IPS-18c (cell line): ENCODE measurements around the gene APOL1.
A peak's percentile ranks its signal among the peaks of the same experiment; 100 is the strongest.
"Not testable (repeated sequence)": the region's sequence is repeated elsewhere in the genome, so short reads cannot be mapped to it uniquely, and the experiment has no call there.

Experiments
- H3K4me3 ChIP-seq: 2 replicates; pipeline ENCODE4 v1.7.0; 2013; ENCODE audit warnings: low read depth, mild to moderate bottlenecking, low read length, moderate library complexity; ENCODE audit not compliant: insufficient read depth
- H3K9me3 ChIP-seq: one replicate; pipeline ENCODE4 v1.6.1; 2013; ENCODE audit warnings: mild to moderate bottlenecking, low read length, moderate library complexity; ENCODE audit not compliant: control insufficient read depth, insufficient read depth

The APOL1 gene

GRCh38 chr22:36255572-36255971 lies 2.6 kb downstream of the APOL1 start:
- H3K4me3 ChIP-seq, H3K9me3 ChIP-seq: not testable (repeated sequence)

DNA sequence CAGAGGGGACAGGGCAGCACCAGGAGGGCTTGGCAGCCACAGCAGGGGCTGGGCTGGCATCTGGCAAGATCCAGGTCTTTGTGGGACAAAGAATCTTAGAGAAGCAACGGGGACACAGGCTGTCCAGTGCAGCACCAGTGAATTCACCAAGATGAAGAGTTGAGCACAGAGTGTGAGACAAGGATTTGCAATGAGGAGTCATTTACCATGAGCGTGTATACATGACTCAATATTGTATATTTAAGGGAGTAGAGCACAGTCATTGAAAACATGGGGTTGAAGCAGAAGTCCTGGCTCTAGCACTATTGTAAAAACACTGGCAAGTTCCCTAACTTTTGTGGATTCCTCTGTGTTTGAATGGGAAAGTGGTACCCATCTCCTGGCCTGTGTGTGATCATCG lies 3.5 kb downstream of the APOL1 start:
- Histone ChIP-seq H3K4me3 (no peak overlapping the region), H3K9me3 (no peaks in the 10 kb centered on the region)

- H3K9me3 ChIP-seq = no peaks in the 10 kb centered on the region
- no peak overlapping the region for H3K4me3 ChIP-seq
Observed at GRCh38 chr22:36257308-36257707, 4.4 kb downstream of the APOL1 start.

DNA sequence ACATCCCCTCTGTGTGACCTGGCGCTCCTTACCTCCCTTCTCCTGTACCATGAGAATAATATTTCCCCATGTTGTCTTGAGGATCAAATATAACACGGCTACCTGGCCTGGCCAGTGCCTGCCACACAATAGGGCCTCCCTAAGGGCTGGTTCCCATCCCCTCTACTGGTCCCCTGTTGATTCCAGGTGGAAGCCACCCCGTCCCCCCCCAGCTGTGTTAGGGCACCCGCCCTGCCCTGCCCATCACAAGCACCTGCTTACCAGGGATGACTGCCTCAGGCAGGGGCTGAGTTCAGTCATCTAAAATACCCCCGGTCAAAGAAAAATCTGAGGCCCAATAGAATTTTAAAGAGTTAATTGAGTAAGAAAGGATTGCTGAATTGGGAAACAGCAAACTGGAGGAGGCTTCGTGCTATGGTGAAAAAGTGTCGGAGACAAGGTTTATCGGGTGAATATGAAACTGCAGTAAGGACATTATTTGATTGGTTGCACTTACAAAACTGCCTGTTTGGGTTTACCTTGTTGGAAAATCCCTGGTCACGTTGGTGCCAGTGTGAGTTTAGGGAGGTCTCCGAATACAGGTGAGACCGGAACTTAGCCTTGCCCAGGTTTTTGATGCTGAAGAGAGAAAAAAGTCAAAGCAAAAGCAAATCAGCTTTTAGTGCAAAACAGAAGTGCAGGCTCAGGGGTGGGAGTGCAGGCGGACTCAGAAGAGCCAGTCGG lies 5.2 kb downstream of the APOL1 start:
- peak overlapping the region; percentile 15; the same call in 1 of the 2 replicates for H3K4me3 ChIP-seq
- no peaks in the 10 kb centered on the region for H3K9me3 ChIP-seq

- H3K4me3 ChIP-seq = peak overlapping the region; percentile 15; the same call in 1 of the 2 replicates
- H3K9me3 ChIP-seq = no peaks in the 10 kb centered on the region
Observed at GRCh38 chr22:36258701-36259614, 6.0 kb downstream of the APOL1 start.

- no peaks in the 10 kb centered on the region for H3K9me3 ChIP-seq
- H3K4me3 ChIP-seq = no peak overlapping the region
Observed at GRCh38 chr22:36259615-36260300, 6.8 kb downstream of the APOL1 start.

DNA sequence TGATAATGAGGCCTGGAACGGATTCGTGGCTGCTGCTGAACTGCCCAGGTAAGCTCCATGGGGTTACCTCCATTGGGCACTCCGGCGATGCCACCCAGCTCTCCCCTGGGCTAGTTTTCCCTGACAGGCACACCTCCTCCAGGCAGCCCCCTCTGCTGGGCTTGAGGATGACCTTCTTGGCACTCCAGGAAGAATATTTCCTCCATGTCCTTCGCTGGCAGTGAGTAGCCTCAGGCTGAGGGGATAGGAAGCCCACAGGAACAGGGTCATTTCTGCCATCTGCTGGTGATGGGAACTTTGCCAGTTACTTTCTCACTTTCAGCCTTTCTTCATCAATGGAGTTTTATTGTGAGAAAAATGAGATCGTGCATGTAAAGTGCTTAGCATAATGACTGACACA lies 8.7 kb downstream of the APOL1 start:
- H3K4me3 ChIP-seq, H3K9me3 ChIP-seq: not testable (repeated sequence)

DNA sequence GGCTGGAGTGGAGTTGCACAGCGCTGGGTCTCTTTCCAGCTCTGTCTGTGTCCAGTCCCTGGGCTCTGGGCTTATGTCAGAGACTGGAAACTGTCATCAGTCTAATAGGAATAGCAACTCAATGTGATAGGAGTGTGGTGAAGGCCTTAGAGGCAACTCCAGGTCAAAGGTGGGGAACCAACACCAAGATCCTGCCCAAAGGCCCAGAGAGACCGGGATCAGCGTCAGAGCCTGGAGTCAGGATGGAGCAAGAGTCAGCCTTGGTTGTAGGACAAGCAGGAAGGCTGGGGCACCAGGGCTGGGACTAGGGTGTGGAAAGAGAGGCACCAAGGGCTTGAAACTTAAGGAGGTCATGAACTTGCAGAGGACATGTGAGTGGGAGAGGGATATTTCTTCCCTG lies 9.4 kb downstream of the APOL1 start:
- H3K4me3 ChIP-seq, H3K9me3 ChIP-seq: not testable (repeated sequence)

- not testable (repeated sequence) for H3K9me3 ChIP-seq
Observed at GRCh38 chr22:36263216-36263673, 10.3 kb downstream of the APOL1 start.

DNA sequence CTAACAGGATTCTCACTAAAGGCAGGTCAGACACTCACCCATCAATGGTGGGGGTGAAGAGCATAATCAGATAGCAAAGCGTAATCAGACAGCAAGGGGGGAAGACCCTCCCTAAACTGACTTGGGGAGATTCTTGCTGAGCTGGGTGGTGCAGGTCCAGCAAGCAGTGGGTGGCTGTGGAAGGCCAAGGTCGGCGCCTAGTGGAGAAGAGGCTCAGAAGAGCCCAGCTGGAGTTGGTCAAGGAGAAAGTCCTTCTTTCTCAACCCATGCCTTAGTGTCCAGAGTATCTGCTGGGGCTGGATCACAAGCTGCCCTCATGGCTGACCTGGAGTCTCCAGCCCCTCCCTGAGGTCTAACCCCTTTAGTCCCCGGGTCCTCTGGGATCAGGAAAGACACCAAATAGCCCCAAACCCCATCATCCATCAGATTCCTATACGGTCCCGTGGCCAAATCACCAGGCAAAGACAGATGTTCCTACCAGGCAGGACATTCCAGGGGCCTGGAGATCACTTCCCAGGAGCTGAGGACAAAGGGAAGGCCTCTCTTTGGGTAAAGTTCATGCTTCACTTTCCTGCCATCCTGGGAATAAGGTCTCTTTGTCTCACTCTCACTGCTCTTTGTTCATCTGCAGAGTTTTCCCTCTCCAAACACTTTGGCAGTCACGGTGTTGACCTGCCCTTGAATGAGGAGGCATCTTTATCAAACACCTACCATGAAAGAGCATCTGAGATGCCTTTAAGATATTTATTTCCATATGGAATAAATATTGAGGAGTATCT lies 11.1 kb downstream of the APOL1 start:
- not testable (repeated sequence) for H3K4me3 ChIP-seq, H3K9me3 ChIP-seq

More at GRCh38 chr22:36263216-36263673, 10.3 kb downstream of the APOL1 start:
- not testable (repeated sequence) for H3K4me3 ChIP-seq

- no peaks in the 10 kb centered on the region for H3K9me3 ChIP-seq
- H3K4me3 ChIP-seq = no peak overlapping the region
Observed at GRCh38 chr22:36267058-36267457, 14.1 kb downstream of the APOL1 start.

DNA sequence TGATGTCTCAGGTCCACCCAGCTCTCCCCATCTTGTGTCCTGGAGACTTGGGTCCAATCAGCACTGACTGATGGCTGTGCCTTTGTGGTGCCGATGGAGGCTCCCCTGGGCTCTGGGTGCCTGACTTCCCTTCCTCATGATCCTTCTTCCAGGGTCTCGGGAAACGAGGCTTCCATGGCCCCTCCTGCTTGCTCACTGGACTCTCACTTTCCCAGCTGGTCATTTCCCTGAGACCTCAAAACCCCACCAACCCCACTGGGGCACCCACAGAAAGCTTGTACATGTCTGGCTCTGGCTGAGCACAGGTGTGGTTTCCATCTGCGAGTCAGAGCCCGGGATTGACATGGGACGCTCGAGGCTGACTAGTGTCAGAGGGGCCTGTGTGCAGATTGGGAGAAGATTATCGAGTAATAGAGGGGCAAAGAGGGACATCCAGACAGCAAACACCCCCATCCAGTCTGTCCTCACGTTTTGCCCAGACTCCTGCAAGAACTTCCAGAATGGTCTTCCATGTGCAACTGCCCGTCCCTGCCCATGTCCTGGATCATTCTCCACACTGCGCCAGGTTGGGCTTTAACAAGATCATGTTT lies 15.1 kb downstream of the APOL1 start:
- Histone ChIP-seq H3K4me3 (no peak overlapping the region), H3K9me3 (no peaks in the 10 kb centered on the region)

GRCh38 chr22:36271231-36271630 lies 18.3 kb downstream of the APOL1 start:
- H3K9me3 ChIP-seq, H3K4me3 ChIP-seq: not testable (repeated sequence)

GRCh38 chr22:36271951-36272350 lies 19.0 kb downstream of the APOL1 start:
- not testable (repeated sequence) for H3K4me3 ChIP-seq, H3K9me3 ChIP-seq

DNA sequence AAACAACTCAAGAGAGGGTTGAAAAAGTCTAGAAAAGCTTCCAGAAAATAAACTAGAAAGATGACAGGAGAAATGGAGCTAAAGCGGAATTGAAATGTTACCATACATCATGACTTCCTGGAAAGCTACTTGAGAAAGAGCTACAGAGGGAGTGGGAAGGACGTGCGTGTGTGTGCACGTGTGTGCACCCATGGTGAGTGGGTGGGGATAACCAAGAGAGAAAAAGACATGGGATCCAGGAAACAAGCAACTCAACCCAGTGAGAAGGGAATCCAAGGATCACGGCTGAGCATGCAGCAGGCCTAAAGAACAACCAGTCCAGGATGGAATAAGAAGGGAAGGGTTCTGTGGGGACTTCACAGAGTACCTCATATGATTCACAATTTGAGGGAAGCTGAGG lies 21.6 kb downstream of the APOL1 start:
- Histone ChIP-seq H3K4me3 (no peak overlapping the region), H3K9me3 (no peaks in the 10 kb centered on the region)

GRCh38 chr22:36277482-36278291 lies 24.8 kb downstream of the APOL1 start:
- Histone ChIP-seq H3K9me3 (no peaks in the 10 kb centered on the region), H3K4me3 (no peak overlapping the region)
